ENCODE measurements around the gene SETDB2.
"Not testable (repeated sequence)": the region's sequence is repeated elsewhere in the genome, so short reads cannot be mapped to it uniquely, and the experiment has no call there.

The SETDB2 gene

DNA sequence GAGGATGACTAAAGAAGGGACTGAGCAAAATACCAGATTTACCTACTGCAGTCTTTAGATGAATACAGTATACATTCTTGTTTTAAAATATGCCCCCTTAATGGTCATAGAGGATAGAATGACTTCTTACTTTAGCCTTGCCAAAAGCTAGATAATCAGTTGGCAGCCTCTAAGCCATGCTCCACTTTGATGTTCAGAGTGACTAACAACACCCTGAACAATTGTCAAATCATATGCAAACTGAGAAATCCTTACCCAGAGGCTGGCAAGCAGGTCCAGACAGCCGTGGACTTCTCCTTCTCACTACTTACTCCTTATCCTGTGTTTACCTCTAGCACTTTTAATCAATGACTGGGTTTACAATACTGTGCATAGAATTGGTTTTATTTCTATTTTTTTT, 28.1 kb downstream of the SETDB2 start:
- no peak for DNase-seq

DNA sequence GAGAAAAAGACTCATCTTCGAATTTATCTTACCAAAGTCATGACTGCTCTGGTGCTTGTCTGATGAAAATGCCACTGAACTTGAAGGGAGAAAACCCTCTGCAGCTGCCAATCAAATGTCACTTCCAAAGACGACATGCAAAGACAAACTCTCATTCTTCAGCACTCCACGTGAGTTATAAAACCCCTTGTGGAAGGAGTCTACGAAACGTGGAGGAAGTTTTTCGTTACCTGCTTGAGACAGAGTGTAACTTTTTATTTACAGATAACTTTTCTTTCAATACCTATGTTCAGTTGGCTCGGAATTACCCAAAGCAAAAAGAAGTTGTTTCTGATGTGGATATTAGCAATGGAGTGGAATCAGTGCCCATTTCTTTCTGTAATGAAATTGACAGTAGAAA, 32.5 kb downstream of the SETDB2 start:
- DNase-seq: no peak

DNA sequence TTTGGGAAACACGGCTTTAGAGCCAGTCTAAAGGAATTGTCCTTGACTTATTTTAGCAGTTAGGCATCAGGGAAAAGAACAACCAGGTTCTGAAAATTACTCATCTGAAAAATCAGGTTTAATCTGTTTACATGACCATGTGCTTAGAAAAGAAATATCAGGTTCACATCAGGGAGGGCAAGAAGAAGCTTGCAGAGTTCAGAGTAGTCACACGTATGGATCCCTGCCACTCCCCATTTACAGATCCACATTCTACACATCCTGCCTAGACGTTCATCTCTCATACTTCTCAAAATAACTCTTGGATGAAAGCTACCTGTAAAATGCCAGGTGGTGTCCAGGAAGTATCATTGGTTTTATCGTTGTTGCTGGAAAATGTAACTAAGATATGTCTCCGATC, 37.7 kb downstream of the SETDB2 start:
- DNase-seq: no peak

GRCh38 chr13:49488563-49488962, 44.5 kb downstream of the SETDB2 start:
- no peak for DNase-seq

DNA sequence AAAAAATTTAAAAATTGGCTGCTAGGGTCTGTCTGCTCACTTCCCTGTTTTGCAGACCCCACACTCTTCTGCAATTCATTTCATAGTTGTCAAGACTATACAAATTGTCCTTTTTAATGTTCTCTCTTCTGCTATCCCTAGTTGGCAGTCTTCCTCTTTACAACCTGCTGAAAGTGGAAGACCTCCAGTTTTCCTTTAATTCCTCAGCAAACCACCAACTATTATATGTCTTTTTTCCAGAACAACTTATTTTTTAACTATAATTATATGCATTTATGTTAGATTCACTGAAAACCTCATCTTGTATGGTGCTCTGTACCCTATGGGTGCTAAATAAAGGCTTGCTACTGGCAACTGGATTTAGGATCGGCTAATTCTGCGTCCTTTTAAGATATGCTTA, 50.6 kb downstream of the SETDB2 start:
- DNase-seq: no peak

DNA sequence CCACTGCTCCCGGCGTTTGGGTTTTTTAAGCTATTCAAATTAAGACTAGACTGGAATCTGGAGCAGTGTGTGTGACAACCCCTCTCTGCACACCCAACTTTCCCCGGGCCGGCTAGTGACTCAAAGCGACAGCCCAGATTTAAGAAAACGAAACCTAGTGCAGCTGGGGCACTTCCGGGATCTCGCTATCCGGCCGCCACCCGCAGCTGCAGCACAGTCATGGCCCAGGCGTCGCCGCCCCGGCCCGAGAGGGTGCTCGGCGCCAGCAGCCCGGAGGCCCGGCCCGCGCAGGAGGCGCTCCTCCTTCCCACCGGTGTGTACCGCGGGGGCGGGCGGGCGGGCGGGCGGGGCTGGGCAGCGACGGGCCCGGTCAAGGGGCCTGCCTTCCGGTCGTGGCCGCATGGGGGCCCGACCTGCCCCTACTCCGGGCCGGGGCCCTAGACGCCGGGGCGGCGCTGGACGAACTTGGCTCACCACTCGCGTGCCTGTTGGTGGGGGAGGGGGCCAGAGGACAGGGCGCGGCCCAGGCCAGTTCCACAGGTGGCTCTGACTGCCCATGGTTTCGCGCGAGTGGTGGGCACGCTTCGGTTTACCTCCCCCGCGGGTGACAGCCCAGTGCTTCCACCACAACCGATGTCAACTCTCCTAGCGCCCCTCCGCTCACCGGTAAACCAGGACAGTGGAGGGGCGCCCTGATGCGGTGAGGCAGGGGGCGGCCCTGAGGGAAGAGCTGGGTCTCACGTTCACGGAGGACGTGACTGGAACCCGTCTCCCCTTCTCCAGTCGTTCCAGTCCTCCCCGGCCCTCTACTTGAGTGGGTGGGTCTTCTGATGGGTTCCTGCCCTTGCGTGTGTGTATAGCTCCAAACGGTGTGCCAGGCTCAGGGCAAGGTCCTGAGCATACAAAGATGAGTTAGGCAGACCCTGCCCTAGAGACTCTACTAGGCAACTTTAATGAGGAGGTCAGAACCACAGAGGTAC, 52.0 kb downstream of the SETDB2 start, which contains the start of gene PHF11:
Gene PHF11, plus strand, starts transcription at position 171 of the 980 bp plus-strand sequence. Its CDS starts 49 bp downstream, at position 220.
- DNase-seq: no peak

- not testable (repeated sequence) for DNase-seq
Observed at GRCh38 chr13:49496837-49497236, 52.8 kb downstream of the SETDB2 start.

DNA sequence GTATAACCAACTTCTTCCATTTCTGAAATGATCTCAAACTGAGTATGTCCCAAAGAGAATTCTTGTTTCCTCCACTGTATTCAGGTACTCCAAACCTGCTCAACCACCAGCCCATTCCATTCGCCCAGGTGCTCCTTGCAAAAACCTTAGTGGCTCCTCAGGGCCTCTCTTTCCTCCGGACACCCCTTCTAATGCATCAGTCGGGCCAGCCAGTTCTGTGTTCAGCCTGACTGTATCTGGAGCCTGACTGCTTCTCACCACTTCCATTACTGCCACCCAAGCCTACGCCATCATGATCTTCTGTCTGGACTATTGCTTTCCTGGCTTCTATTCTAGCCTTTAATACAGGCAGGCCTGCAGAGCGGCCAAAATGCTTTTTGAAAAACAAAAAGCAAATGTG, 53.2 kb downstream of the SETDB2 start:
- DNase-seq: no peak

- DNase-seq: no peak
Observed at GRCh38 chr13:49498206-49498605, 54.1 kb downstream of the SETDB2 start.

DNA sequence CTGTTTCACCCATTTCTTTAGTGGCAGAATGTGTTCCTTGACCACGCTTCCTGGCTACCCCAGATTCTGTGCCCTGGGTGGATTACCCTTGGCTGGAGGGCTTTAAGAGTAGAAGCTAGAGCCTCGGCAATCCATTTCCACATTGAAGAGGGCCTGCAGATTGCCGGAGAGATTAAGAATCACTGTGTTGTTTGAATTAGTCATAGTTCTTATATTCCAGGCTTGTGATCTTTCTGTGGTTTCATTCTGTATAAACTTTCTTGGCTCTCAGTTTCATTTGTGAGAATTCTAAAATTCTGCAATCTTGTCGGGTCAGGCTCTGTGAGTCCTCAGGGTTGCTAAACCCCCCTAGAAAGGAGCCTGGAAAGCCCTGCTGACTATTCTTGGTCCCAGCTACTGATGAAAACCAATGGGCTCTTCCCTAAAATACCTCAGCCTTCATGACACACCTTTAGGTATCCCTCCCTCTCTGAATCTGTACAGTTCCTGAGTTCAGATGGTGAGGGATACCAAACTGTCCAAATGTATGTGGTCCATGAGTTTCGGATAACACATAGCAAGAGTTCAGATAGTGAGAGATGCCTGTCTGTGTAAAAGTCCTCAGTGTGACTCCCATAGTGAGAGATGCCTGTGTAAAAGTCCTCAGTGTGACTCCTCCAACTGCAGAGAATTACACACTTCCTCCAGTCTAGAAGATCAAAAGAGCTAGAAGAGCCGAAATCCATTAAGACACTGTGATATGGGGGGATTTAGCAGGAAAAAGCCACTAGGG, 56.0 kb downstream of the SETDB2 start:
- DNase-seq: no peak

- no peak for DNase-seq
Observed at GRCh38 chr13:49502954-49503353, 58.9 kb downstream of the SETDB2 start.

GRCh38 chr13:49503951-49504350, 59.9 kb downstream of the SETDB2 start:
- no peak for DNase-seq

DNA sequence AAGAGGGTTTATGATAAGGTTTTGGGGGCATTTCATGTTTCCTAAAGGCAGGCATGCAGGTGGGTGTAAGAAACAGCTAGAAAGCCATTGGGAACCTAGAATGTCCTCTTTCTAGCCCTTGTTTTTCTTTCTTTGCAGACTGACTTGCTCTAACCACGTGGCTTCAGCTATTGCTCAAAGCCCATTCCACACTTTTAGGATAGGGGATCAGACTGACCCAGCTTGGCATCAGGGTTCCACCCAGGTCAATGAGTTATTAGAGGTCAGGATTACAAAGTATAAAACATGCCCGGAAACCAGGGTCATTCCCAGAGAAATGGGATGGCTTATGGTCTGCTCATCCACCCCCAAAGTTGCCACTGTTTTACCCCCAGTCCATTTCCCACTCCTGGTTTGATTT, 68.5 kb downstream of the SETDB2 start:
- DNase-seq: no peak

DNA sequence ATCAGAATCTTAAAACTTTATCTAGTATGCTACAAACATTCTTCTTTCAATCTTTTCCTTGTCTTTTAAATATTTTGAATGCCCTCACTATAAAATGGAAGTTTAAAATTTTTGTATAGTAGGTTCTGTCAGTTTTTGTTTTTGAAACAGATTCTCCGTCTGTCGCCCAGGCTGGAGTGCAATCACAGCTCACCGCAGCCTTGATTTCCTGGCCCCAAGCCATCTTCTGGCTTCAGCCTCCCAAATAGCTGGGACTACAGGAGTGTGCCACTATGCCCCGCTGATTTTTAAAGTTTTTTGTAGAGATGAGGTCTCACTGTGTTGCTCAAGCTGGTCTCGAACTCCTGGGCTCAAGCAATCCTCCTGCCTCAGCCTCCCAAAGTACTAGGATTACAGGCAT, 72.4 kb downstream of the SETDB2 start:
- DNase-seq: no peak

- no peak for DNase-seq
Observed at GRCh38 chr13:49517461-49517860, 73.4 kb downstream of the SETDB2 start.

GRCh38 chr13:49521224-49521623, 77.2 kb downstream of the SETDB2 start:
- DNase-seq: no peak

DNA sequence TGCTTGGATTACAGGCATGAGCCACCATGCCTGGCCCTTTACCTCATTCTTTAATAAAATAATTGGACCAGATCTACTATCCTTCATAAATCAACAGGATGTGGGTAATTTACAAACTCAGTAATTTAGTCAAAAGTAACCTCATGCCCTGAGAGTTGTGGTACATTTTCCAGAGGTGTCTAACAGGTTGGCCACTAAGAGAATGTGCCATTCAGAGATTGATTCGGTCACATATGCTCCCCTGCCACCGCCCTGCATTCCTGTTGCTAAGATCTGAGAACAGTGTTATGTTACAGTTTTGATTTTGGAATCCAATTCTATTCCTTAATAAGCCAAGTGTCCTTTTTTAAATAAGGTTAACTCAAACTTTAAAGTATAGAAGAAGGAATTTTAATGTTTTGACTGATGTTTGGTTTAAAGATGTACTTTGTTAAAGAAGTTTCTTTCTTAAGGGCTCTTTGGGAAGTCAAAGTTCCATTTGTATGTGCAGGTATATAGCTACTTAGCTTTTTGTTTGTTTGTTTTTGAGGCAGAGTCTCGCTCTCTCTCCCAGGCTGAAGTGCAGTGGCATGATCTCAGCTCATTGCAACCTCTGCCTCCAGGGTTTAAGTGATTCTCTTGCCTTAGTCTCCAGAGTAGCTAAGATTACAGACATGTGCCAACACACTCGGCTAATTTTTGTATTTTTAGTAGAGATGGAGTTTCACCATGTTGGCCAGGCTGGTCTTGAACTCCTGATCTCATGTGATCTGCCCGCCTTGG, 80.8 kb downstream of the SETDB2 start:
- DNase-seq: no peak

- no peak for DNase-seq
Observed at GRCh38 chr13:49527123-49527522, 83.0 kb downstream of the SETDB2 start.

DNA sequence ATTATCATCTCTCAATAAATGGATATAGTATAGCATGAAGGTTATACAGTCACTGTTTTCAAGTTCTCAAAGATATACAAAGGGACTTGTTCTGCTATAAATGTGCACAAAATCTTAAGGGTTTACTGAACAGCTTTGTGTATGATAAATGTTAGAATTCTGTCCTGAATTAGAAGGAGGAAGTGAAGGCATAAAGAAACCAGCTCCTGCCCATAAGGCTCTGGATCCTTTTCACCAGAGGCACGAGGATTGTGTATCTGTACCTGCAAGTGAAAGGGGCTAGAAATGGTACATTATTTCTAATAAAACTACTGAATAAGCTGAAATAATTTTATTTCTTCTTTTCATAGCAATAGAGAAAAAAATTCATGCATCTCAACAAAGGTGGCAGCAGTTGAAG, 84.1 kb downstream of the SETDB2 start:
- DNase-seq: no peak

DNA sequence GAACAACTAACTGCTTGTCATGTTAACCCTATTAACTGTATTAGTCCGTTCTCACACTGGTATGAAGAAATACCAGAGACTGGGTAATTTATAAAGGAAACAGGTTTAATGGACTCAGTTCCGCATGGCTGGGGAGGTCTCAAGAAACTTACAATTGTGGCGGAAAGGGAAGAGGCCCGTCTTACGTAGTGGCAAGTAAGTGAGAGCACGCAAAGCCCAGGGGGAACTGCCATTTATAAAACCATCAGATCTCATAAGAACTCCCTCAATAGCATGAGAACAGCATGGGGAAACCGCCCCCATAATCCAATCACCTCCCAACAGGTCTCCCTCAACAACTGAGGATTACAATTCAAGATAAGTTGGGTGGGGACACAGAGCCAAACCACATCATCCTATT, 86.4 kb downstream of the SETDB2 start:
- no peak for DNase-seq

DNA sequence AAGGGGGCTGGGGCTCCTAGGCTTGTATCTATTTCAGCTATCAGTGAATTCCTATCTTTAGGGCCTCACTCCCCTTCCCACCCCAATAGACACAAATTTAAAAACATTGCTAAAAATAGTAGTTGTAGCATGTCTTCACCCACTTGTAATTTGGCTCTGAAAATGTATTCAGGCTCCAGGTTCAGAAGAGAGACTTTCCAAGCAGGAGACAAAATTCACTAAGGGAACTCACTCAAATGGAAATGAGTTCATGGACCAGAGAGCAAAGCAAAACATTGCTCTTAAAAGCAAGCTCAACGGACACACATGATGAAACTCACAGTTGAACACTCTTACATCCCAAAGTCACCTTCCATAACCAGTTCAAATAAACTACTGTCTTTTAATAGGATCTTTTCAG, 88.5 kb downstream of the SETDB2 start:
- DNase-seq: no peak

DNA sequence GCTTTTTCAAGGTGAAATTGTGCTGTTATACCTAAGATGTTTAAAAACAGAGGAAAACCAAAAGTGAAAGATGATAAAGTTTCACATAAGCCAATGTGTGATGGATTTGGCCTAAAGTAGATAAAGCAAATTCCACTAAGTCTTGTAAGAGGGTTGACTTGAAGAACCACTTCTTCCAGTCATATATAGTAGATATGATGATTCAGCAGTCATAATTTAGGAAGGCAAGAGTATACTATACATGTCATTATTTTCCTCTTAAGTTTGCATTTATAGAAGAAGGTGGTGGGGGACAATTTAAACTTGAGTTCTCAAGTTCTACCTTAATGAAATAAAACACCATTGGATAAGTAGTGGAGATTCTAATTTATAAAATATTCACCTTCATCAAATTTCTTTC, 88.9 kb downstream of the SETDB2 start:
- no peak for DNase-seq

- no peak for DNase-seq
Observed at GRCh38 chr13:49533591-49534269, 89.7 kb downstream of the SETDB2 start.
